ENCODE measurements around the gene KLHL4.

- TF ChIP-seq TAF1 (IDR thresholded peaks at IDR 0.05; ENCODE audit: borderline replicate concordance, insufficient read depth, low read length) (no peak), SIN3A (IDR thresholded peaks at IDR 0.05; ENCODE audit: borderline replicate concordance, insufficient read depth, low read length) (no peak)
Observed at GRCh38 chrX:87636533-87636932, 118.9 kb downstream of the KLHL4 start.

All from PFSK-1 (cell line).